H9 (cell line): Measurements from ENCODE around the gene MYH7. TPM values are rescaled to one million over a fixed set of nuclear protein-coding genes. Genes with fewer than 3 reads are reported as not detected.

Experiments
- DNase-seq: peaks from one replicate; pipeline ENCODE4 v3.0.0-alpha.2; 2017
- H2AFZ ChIP-seq: one replicate; pipeline ENCODE4 v1.6.1; 2013; ENCODE audit warnings: mild to moderate bottlenecking, low read length, control low read depth, moderate library complexity
- H2AK5ac ChIP-seq: 2 replicates; pipeline ENCODE4 v1.6.1; 2013; ENCODE audit warnings: low read length, control low read depth, mixed read lengths; ENCODE audit not compliant: insufficient read length
- H2BK120ac ChIP-seq: one replicate; pipeline ENCODE4 v1.6.1; 2013; ENCODE audit warnings: low read depth, mild to moderate bottlenecking, low read length, control low read depth, inconsistent platforms; ENCODE audit not compliant: poor library complexity, severe bottlenecking
- H2BK12ac ChIP-seq: 2 replicates; pipeline ENCODE4 v1.6.1; 2013; ENCODE audit warnings: low read length, control low read depth, mixed read lengths, low read depth; ENCODE audit not compliant: insufficient read length
- H2BK15ac ChIP-seq: 2 replicates; pipeline ENCODE4 v1.6.1; 2013; ENCODE audit warnings: low read depth, low read length, control low read depth
- H2BK20ac ChIP-seq: one replicate; pipeline ENCODE4 v1.6.1; 2013; ENCODE audit warnings: low read depth, mild to moderate bottlenecking, low read length, control low read depth, inconsistent platforms; ENCODE audit not compliant: poor library complexity, severe bottlenecking
- H2BK5ac ChIP-seq: 2 replicates; pipeline ENCODE4 v1.6.1; 2013; ENCODE audit warnings: low read length, control low read depth, mixed read lengths; ENCODE audit not compliant: insufficient read length
- H3K14ac ChIP-seq: 2 replicates; pipeline ENCODE4 v1.6.1; 2013; ENCODE audit warnings: low read length, control low read depth; ENCODE audit not compliant: insufficient read depth
- H3K18ac ChIP-seq: 2 replicates; pipeline ENCODE4 v1.6.1; 2013; ENCODE audit warnings: low read depth, mild to moderate bottlenecking, mixed read lengths, low read length, control low read depth; ENCODE audit not compliant: insufficient read length
- H3K23ac ChIP-seq: 2 replicates; pipeline ENCODE4 v1.6.1; 2013; ENCODE audit warnings: low read length, control low read depth, mixed read lengths, low read depth; ENCODE audit not compliant: insufficient read length
- H3K23me2 ChIP-seq: 2 replicates; pipeline ENCODE4 v1.6.1; 2013; ENCODE audit warnings: low read depth, mild to moderate bottlenecking, mixed read lengths, low read length, control low read depth; ENCODE audit not compliant: insufficient read length, poor library complexity, severe bottlenecking
- H3K27ac ChIP-seq: 2 replicates; pipeline ENCODE4 v1.5.1; 2013; ENCODE audit warnings: low read length, control low read depth, mixed read lengths, low read depth; ENCODE audit not compliant: insufficient read length
- H3K27me3 ChIP-seq: 2 replicates; pipeline ENCODE4 v1.6.1; 2013; ENCODE audit warnings: low read length, control low read depth, inconsistent platforms; ENCODE audit not compliant: insufficient read depth
- H3K4ac ChIP-seq: 2 replicates; pipeline ENCODE4 v1.6.1; 2013; ENCODE audit warnings: low read depth, mild to moderate bottlenecking, control low read depth, inconsistent platforms, low read length, moderate library complexity
- H3K4me1 ChIP-seq: 2 replicates; pipeline ENCODE4 v1.6.1; 2013; ENCODE audit warnings: low read length, control low read depth, inconsistent platforms; ENCODE audit not compliant: insufficient read depth
- H3K4me2 ChIP-seq: 2 replicates; pipeline ENCODE4 v1.6.1; 2013; ENCODE audit warnings: low read length, control low read depth, mixed read lengths; ENCODE audit not compliant: insufficient read length, insufficient read depth
- H3K56ac ChIP-seq: 2 replicates; pipeline ENCODE4 v1.6.1; 2013; ENCODE audit warnings: low read depth, mild to moderate bottlenecking, mixed read lengths, low read length, control low read depth; ENCODE audit not compliant: insufficient read length
- H3K79me1 ChIP-seq: 2 replicates; pipeline ENCODE4 v1.6.1; 2013; ENCODE audit warnings: low read depth, mild to moderate bottlenecking, moderate library complexity, low read length, control low read depth, inconsistent platforms; ENCODE audit not compliant: insufficient read depth, poor library complexity, severe bottlenecking
- H3K79me2 ChIP-seq: 2 replicates; pipeline ENCODE4 v1.6.1; 2013; ENCODE audit warnings: low read length, control low read depth, inconsistent platforms; ENCODE audit not compliant: insufficient read depth
- H3K9ac ChIP-seq: 2 replicates; pipeline ENCODE4 v1.6.1; 2013; ENCODE audit warnings: low read length, control low read depth, mixed read lengths; ENCODE audit not compliant: insufficient read length; ENCODE audit errors: extremely low read depth
- H3K9me3 ChIP-seq: one replicate; pipeline ENCODE4 v1.6.1; 2013; ENCODE audit warnings: low read depth, low read length, inconsistent platforms; ENCODE audit not compliant: control insufficient read depth
- H3T11ph ChIP-seq: one replicate; pipeline ENCODE4 v1.6.1; 2013; ENCODE audit warnings: mild to moderate bottlenecking, low read length, control low read depth, inconsistent platforms
- H4K20me1 ChIP-seq: one replicate; pipeline ENCODE4 v1.6.1; 2013; ENCODE audit not compliant: control insufficient read depth, insufficient read length, insufficient read depth
- H4K5ac ChIP-seq: 2 replicates; pipeline ENCODE4 v1.6.1; 2013; ENCODE audit warnings: low read depth, mild to moderate bottlenecking, mixed read lengths, low read length, control low read depth; ENCODE audit not compliant: insufficient read length
- H4K8ac ChIP-seq: replicated peaks from 2 replicates; pipeline ENCODE4 v1.6.1; 2013; ENCODE audit warnings: low read length, control low read depth, mixed read lengths, low read depth; ENCODE audit not compliant: insufficient read length
- H4K91ac ChIP-seq: 2 replicates; pipeline ENCODE4 v1.6.1; 2013; ENCODE audit warnings: low read depth, mild to moderate bottlenecking, moderate library complexity, mixed read lengths, low read length, control low read depth; ENCODE audit not compliant: insufficient read length
- H3K27ac Mint-ChIP-seq, 3 experiments: 2 replicates in 2 of 3; 3 replicates in 1 of 3; pipeline ENCODE4 v1.8.0; 2020 to 2021; ENCODE audit warnings: mixed read lengths in 3 of 3, mild to moderate bottlenecking in 1 of 3, moderate library complexity in 1 of 3
- H3K27me3 Mint-ChIP-seq: 2 replicates; pipeline ENCODE4 v1.8.0; 2021; ENCODE audit warnings: low read depth, mild to moderate bottlenecking, moderate library complexity, mixed read lengths
- H3K36me3 Mint-ChIP-seq, 3 experiments: 2 replicates in 2 of 3; 3 replicates in 1 of 3; pipeline ENCODE4 v1.8.0; 2020 to 2021; ENCODE audit warnings: low read depth in 3 of 3, mixed read lengths in 3 of 3; ENCODE audit not compliant: insufficient read depth in 1 of 3
- H3K4me1 Mint-ChIP-seq, 2 experiments: 2 replicates each; pipeline ENCODE4 v1.8.0; 2020; ENCODE audit warnings: mixed read lengths in 2 of 2
- H3K4me3 Mint-ChIP-seq, 2 experiments: 2 replicates in 1 of 2; 3 replicates in 1 of 2; pipeline ENCODE4 v1.8.0; 2020 to 2021; ENCODE audit warnings: mild to moderate bottlenecking in 2 of 2, mixed read lengths in 2 of 2, moderate library complexity in 1 of 2
- H3K9me3 Mint-ChIP-seq, 2 experiments: 2 replicates in 1 of 2; 3 replicates in 1 of 2; pipeline ENCODE4 v1.8.0; 2020; ENCODE audit warnings: mild to moderate bottlenecking in 2 of 2, mixed read lengths in 2 of 2, moderate library complexity in 1 of 2
- CTCF ChIP-seq: fragments of 200-600 bp; sonication (generic); conservative IDR thresholded peaks from 3 replicates; pipeline ENCODE4 v1.8.0; 2021; ENCODE audit warnings: antibody characterized with exemption, mild to moderate bottlenecking
- WGBS: extraction: QIAGEN DNeasy Blood & Tissue Kit; methylation state at CpG from one replicate; pipeline ENCODE4 v1.1.7; 2013; ENCODE audit warnings: missing lambda C conversion rate, low lambda C conversion rate, mixed read lengths; ENCODE audit not compliant: insufficient read length; ENCODE audit errors: extremely low coverage; 5-methylcytosine and 5-hydroxymethylcytosine counted together
- total RNA-seq: library from RNA; stranded (reverse); gene quantifications from 2 replicates; pipeline ENCODE4 v1.2.1, GENCODE V29; 2021

Gene MYH7
- total RNA-seq, 1 experiment from 2014 or later, result not detected

- Histone ChIP-seq H2AFZ (no peak overlapping the region), H2BK120ac (no peak overlapping the region), H3K9me3 (no peaks in the 10 kb centered on the region), H3K79me2 (no peaks in the 10 kb centered on the region), H2BK15ac (no peak overlapping the region), H3K23ac (no peak overlapping the region), H3K56ac (no peak overlapping the region), H3K4ac (no peak overlapping the region), H4K91ac (no peak overlapping the region), H3K14ac (no peak overlapping the region), H2AK5ac (no peak overlapping the region), H3K4me1 (no peaks in the 10 kb centered on the region), H3K4me2 (no peak overlapping the region), H3K79me1 (no peaks in the 10 kb centered on the region), H4K20me1 (no peaks in the 10 kb centered on the region), H3T11ph (no peak overlapping the region), H2BK20ac (no peak overlapping the region), H3K18ac (no peak overlapping the region), H3K9ac (no peak overlapping the region), H3K23me2 (no peaks in the 10 kb centered on the region), H4K8ac (no peak overlapping the region), H3K27ac (no peak overlapping the region), H3K27me3 (no peaks in the 10 kb centered on the region), H2BK12ac (no peak overlapping the region), H4K5ac (no peak overlapping the region), H2BK5ac (no peak overlapping the region)
- H3K4me1 Mint-ChIP-seq, result peaks cover 17 to 25% of the 10 kb centered on the region in 2 experiments
- H3K27me3 Mint-ChIP-seq, result peaks cover 57% of the 10 kb centered on the region
- H3K36me3 Mint-ChIP-seq, result no peaks in the 10 kb centered on the region
- H3K27ac Mint-ChIP-seq, result no peak overlapping the region
- H3K4me3 Mint-ChIP-seq, result no peak overlapping the region; a peak in 1 of 5 replicates
- no peak for TF ChIP-seq CTCF
- no peaks in the 10 kb centered on the region for H3K9me3 Mint-ChIP-seq
- whole genome bisulfite sequencing, result no CpG with 5 or more reads among the region's 15 CpGs
- DNase-seq, result no peak
These were observed 28.6 kb downstream of the MYH7 start for GRCh38 chr14:23406725-23407355.
